Measurements from ENCODE around the gene EFNA4.

Gene EFNA4

GRCh38 chr1:155084722-155085503 is 21.4 kb downstream of the EFNA4 start:
- Histone ChIP-seq H3K4me1 (ENCODE audit: control insufficient read depth, insufficient read depth, low read length) (peaks cover 30% of the 10 kb centered on the region), H3K9ac (ENCODE audit: low read length) (no peak overlapping the region), H3K9me3 (ENCODE audit: control insufficient read depth, insufficient read depth, low read depth, low read length) (no peaks in the 10 kb centered on the region), H3K36me3 (ENCODE audit: control insufficient read depth, insufficient read depth, low read length) (no peaks in the 10 kb centered on the region), H3K4me3 (ENCODE audit: low read depth, low read length) (peak overlapping the region; percentile 84), H3K27me3 (ENCODE audit: control insufficient read depth, insufficient read depth, low read length) (peaks cover 49% of the 10 kb centered on the region), H3K27ac (ENCODE audit: low read depth, low read length) (no peak overlapping the region)

- peaks cover 28% of the 10 kb centered on the region for H3K4me1 ChIP-seq (ENCODE audit: control insufficient read depth, insufficient read depth, low read length)
- peaks cover 42% of the 10 kb centered on the region for H3K27me3 ChIP-seq (ENCODE audit: control insufficient read depth, insufficient read depth, low read length)
- no peaks in the 10 kb centered on the region for H3K36me3 ChIP-seq (ENCODE audit: control insufficient read depth, insufficient read depth, low read length)
- H3K9ac ChIP-seq (ENCODE audit: low read length) = no peak overlapping the region
- peak overlapping the region; percentile 84 for H3K4me3 ChIP-seq (ENCODE audit: low read depth, low read length)
- H3K27ac ChIP-seq (ENCODE audit: low read depth, low read length) = no peak overlapping the region
- no peaks in the 10 kb centered on the region for H3K9me3 ChIP-seq (ENCODE audit: control insufficient read depth, insufficient read depth, low read depth, low read length)
Observed at GRCh38 chr1:155085504-155086127, 22.1 kb downstream of the EFNA4 start.

GRCh38 chr1:155086128-155086741 is 22.7 kb downstream of the EFNA4 start:
- H3K27ac ChIP-seq (ENCODE audit: low read depth, low read length) = no peak overlapping the region
- peak overlapping the region; percentile 84 for H3K4me3 ChIP-seq (ENCODE audit: low read depth, low read length)
- H3K36me3 ChIP-seq (ENCODE audit: control insufficient read depth, insufficient read depth, low read length) = no peaks in the 10 kb centered on the region
- H3K9ac ChIP-seq (ENCODE audit: low read length) = no peak overlapping the region
- H3K27me3 ChIP-seq (ENCODE audit: control insufficient read depth, insufficient read depth, low read length) = peaks cover 35% of the 10 kb centered on the region
- peaks cover 29% of the 10 kb centered on the region for H3K4me1 ChIP-seq (ENCODE audit: control insufficient read depth, insufficient read depth, low read length)
- no peaks in the 10 kb centered on the region for H3K9me3 ChIP-seq (ENCODE audit: control insufficient read depth, insufficient read depth, low read depth, low read length)

- Histone ChIP-seq H3K9me3 (ENCODE audit: control insufficient read depth, insufficient read depth, low read depth, low read length) (no peaks in the 10 kb centered on the region), H3K27me3 (ENCODE audit: control insufficient read depth, insufficient read depth, low read length) (peaks cover 33% of the 10 kb centered on the region), H3K27ac (ENCODE audit: low read depth, low read length) (no peak overlapping the region), H3K4me3 (ENCODE audit: low read depth, low read length) (no peak overlapping the region), H3K9ac (ENCODE audit: low read length) (no peak overlapping the region), H3K4me1 (ENCODE audit: control insufficient read depth, insufficient read depth, low read length) (peaks cover 29% of the 10 kb centered on the region), H3K36me3 (ENCODE audit: control insufficient read depth, insufficient read depth, low read length) (no peaks in the 10 kb centered on the region)
Observed at GRCh38 chr1:155086856-155087535, 23.5 kb downstream of the EFNA4 start.

- Histone ChIP-seq H3K9me3 (ENCODE audit: control insufficient read depth, insufficient read depth, low read depth, low read length) (no peaks in the 10 kb centered on the region), H3K36me3 (ENCODE audit: control insufficient read depth, insufficient read depth, low read length) (no peaks in the 10 kb centered on the region), H3K4me3 (ENCODE audit: low read depth, low read length) (peak overlapping the region; percentile 38; the same call in 1 of the 2 replicates), H3K27me3 (ENCODE audit: control insufficient read depth, insufficient read depth, low read length) (peaks cover 17% of the 10 kb centered on the region), H3K27ac (ENCODE audit: low read depth, low read length) (no peak overlapping the region), H3K4me1 (ENCODE audit: control insufficient read depth, insufficient read depth, low read length) (peaks cover 19% of the 10 kb centered on the region), H3K9ac (ENCODE audit: low read length) (no peak overlapping the region)
Observed at GRCh38 chr1:155091071-155092051, 27.8 kb downstream of the EFNA4 start.

GRCh38 chr1:155092131-155092530 is 28.6 kb downstream of the EFNA4 start:
- no peak overlapping the region for H3K27ac ChIP-seq (ENCODE audit: low read depth, low read length)
- H3K9me3 ChIP-seq (ENCODE audit: control insufficient read depth, insufficient read depth, low read depth, low read length) = no peaks in the 10 kb centered on the region
- H3K4me1 ChIP-seq (ENCODE audit: control insufficient read depth, insufficient read depth, low read length) = peaks cover 14% of the 10 kb centered on the region
- H3K27me3 ChIP-seq (ENCODE audit: control insufficient read depth, insufficient read depth, low read length) = peaks cover 19% of the 10 kb centered on the region
- H3K36me3 ChIP-seq (ENCODE audit: control insufficient read depth, insufficient read depth, low read length) = no peaks in the 10 kb centered on the region
- H3K4me3 ChIP-seq (ENCODE audit: low read depth, low read length) = no peak overlapping the region
- no peak overlapping the region for H3K9ac ChIP-seq (ENCODE audit: low read length)

GRCh38 chr1:155092641-155093040 is 29.1 kb downstream of the EFNA4 start:
- Histone ChIP-seq H3K9me3 (ENCODE audit: control insufficient read depth, insufficient read depth, low read depth, low read length) (no peaks in the 10 kb centered on the region), H3K27me3 (ENCODE audit: control insufficient read depth, insufficient read depth, low read length) (peaks cover 19% of the 10 kb centered on the region), H3K4me3 (ENCODE audit: low read depth, low read length) (no peak overlapping the region), H3K4me1 (ENCODE audit: control insufficient read depth, insufficient read depth, low read length) (peaks cover 14% of the 10 kb centered on the region), H3K36me3 (ENCODE audit: control insufficient read depth, insufficient read depth, low read length) (no peaks in the 10 kb centered on the region), H3K9ac (ENCODE audit: low read length) (no peak overlapping the region), H3K27ac (ENCODE audit: low read depth, low read length) (no peak overlapping the region)

GRCh38 chr1:155093911-155094621 is 30.5 kb downstream of the EFNA4 start:
- no peaks in the 10 kb centered on the region for H3K9me3 ChIP-seq (ENCODE audit: control insufficient read depth, insufficient read depth, low read depth, low read length)
- no peak overlapping the region for H3K27ac ChIP-seq (ENCODE audit: low read depth, low read length)
- H3K36me3 ChIP-seq (ENCODE audit: control insufficient read depth, insufficient read depth, low read length) = no peaks in the 10 kb centered on the region
- peaks cover 17% of the 10 kb centered on the region for H3K27me3 ChIP-seq (ENCODE audit: control insufficient read depth, insufficient read depth, low read length)
- no peak overlapping the region for H3K9ac ChIP-seq (ENCODE audit: low read length)
- H3K4me3 ChIP-seq (ENCODE audit: low read depth, low read length) = no peak overlapping the region
- H3K4me1 ChIP-seq (ENCODE audit: control insufficient read depth, insufficient read depth, low read length) = peaks cover 14% of the 10 kb centered on the region

- peaks cover 14% of the 10 kb centered on the region for H3K4me1 ChIP-seq (ENCODE audit: control insufficient read depth, insufficient read depth, low read length)
- H3K9ac ChIP-seq (ENCODE audit: low read length) = no peak overlapping the region
- no peak overlapping the region for H3K27ac ChIP-seq (ENCODE audit: low read depth, low read length)
- H3K4me3 ChIP-seq (ENCODE audit: low read depth, low read length) = no peak overlapping the region
- no peaks in the 10 kb centered on the region for H3K9me3 ChIP-seq (ENCODE audit: control insufficient read depth, insufficient read depth, low read depth, low read length)
- no peaks in the 10 kb centered on the region for H3K36me3 ChIP-seq (ENCODE audit: control insufficient read depth, insufficient read depth, low read length)
- peaks cover 17% of the 10 kb centered on the region for H3K27me3 ChIP-seq (ENCODE audit: control insufficient read depth, insufficient read depth, low read length)
Observed at GRCh38 chr1:155094622-155094948, 31.0 kb downstream of the EFNA4 start.

- Histone ChIP-seq H3K9me3 (ENCODE audit: control insufficient read depth, insufficient read depth, low read depth, low read length) (no peaks in the 10 kb centered on the region), H3K9ac (ENCODE audit: low read length) (no peak overlapping the region), H3K27me3 (ENCODE audit: control insufficient read depth, insufficient read depth, low read length) (peaks cover 3% of the 10 kb centered on the region; the same call in 1 of the 2 replicates), H3K36me3 (ENCODE audit: control insufficient read depth, insufficient read depth, low read length) (no peaks in the 10 kb centered on the region), H3K4me1 (ENCODE audit: control insufficient read depth, insufficient read depth, low read length) (no peaks in the 10 kb centered on the region), H3K4me3 (ENCODE audit: low read depth, low read length) (no peak overlapping the region), H3K27ac (ENCODE audit: low read depth, low read length) (no peak overlapping the region)
Observed at GRCh38 chr1:155099331-155099730, 35.8 kb downstream of the EFNA4 start.
